ENCODE measurements around the gene CDH23.

- no peak for TF ChIP-seq POLR2A (IDR thresholded peaks at IDR 0.05)
- TF ChIP-seq CTCF (IDR thresholded peaks at IDR 0.05 in 8 of 11, conservative IDR thresholded peaks at IDR 0.05 in 3 of 11), result no peak
- no peak for TF ChIP-seq POLR2AphosphoS5 (IDR thresholded peaks at IDR 0.05)
These were observed 81.5 kb downstream of the CDH23 start for GRCh38 chr10:71478173-71478572.
